Upper lobe of left lung (tissue), 4 donors: ENCODE results near the gene BIRC7.

Source experiments
- CTCF ChIP-seq, 6 experiments: fragments of 450-650 bp in 4 of 6; fragments of 200-600 bp in 2 of 6; sonication (generic) in 2 of 6; IDR thresholded peaks; one replicate each; pipeline ENCODE4 v1.5.1; 2016 to 2019; ENCODE audit warnings: antibody characterized with exemption in 6 of 6
- POLR2AphosphoS5 ChIP-seq, 2 donors: sonication (generic); formaldehyde crosslinking; IDR thresholded peaks; one replicate each; pipeline ENCODE4 v1.5.1; 2017; ENCODE audit warnings: antibody characterized with exemption in 2 of 2

DNA sequence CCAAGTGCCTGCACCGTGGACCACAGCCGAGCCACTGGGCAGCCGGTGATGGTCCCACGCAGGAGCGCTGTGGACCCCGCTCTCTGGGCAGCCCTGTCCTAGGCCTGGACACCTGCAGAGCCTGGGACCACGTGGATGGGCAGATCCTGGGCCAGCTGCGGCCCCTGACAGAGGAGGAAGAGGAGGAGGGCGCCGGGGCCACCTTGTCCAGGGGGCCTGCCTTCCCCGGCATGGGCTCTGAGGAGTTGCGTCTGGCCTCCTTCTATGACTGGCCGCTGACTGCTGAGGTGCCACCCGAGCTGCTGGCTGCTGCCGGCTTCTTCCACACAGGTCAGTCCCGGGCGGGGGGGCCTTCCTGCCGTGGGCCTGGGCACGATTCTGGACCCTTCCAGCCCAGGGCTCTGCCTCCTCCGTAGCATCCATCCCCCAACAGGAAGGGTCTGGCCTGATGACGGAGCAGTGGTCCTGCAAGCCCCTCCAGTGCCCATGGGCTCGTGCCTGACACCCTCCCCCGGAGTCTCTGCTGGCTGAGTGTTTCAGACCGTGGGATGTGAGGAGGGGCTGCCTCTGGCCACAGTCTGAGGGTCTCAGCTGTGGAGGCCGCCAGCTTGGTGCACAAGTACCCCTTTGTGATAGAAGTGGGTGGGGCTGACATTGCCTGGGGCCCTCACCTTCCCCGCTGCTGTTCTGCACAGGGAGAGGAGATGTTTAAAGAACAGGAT lies 572 bp downstream of the BIRC7 start:
- TF ChIP-seq CTCF (IDR thresholded peaks at IDR 0.05) (no peak), POLR2AphosphoS5 (IDR thresholded peaks at IDR 0.05) (no peak)
